HepG2 (cell line): ENCODE data around the gene MRGPRF. TPM values are rescaled to one million over a fixed set of nuclear protein-coding genes. Genes with fewer than 3 reads are reported as not detected.

Experiments
- AFF4 ChIP-seq: sonication (generic); formaldehyde crosslinking; IDR thresholded peaks from 2 replicates; pipeline ENCODE4 v1.4.0; 2020; ENCODE audit warnings: missing genetic modification reagents
- ARID5B ChIP-seq: IDR thresholded peaks from 2 replicates; pipeline ENCODE4 v1.4.0; 2020; ENCODE audit warnings: mild to moderate bottlenecking, missing genetic modification reagents
- BORCS8-MEF2B ChIP-seq: sonication (generic); formaldehyde crosslinking; IDR thresholded peaks from 2 replicates; pipeline ENCODE4 v1.8.0; 2022; ENCODE audit warnings: mild to moderate bottlenecking, missing genetic modification reagents
- FOXK2 ChIP-seq: fragments of 450-650 bp; IDR thresholded peaks from 2 replicates; pipeline ENCODE4 v1.6.1; 2016
- GMEB1 ChIP-seq: sonication (generic); formaldehyde crosslinking; IDR thresholded peaks from 2 replicates; pipeline ENCODE4 v1.5.1; 2020; ENCODE audit warnings: missing genetic modification reagents, mild to moderate bottlenecking, borderline replicate concordance
- HOXA3 ChIP-seq: sonication (generic); formaldehyde crosslinking; IDR thresholded peaks from 2 replicates; pipeline ENCODE4 v1.5.0; 2020; ENCODE audit warnings: missing genetic modification reagents
- SAP130 ChIP-seq: IDR thresholded peaks from 2 replicates; pipeline ENCODE4 v1.6.1; 2016; ENCODE audit warnings: low read depth
- TBX2 ChIP-seq: sonication (generic); formaldehyde crosslinking; IDR thresholded peaks from 2 replicates; pipeline ENCODE4 v1.5.0; 2020; ENCODE audit warnings: missing genetic modification reagents, mild to moderate bottlenecking, borderline replicate concordance
- ZNF260 ChIP-seq: sonication (generic); formaldehyde crosslinking; IDR thresholded peaks from 2 replicates; pipeline ENCODE4 v1.4.0; 2020; ENCODE audit warnings: missing genetic modification reagents, low read depth, mild to moderate bottlenecking, borderline replicate concordance
- ZNF383 ChIP-seq: sonication (generic); formaldehyde crosslinking; IDR thresholded peaks from 2 replicates; pipeline ENCODE4 v1.4.0; 2020; ENCODE audit warnings: missing genetic modification reagents, mild to moderate bottlenecking, borderline replicate concordance
- ZNF563 ChIP-seq: sonication (generic); formaldehyde crosslinking; IDR thresholded peaks from 2 replicates; pipeline ENCODE4 v1.8.0; 2022; ENCODE audit warnings: mild to moderate bottlenecking, moderate library complexity, missing genetic modification reagents
- polyA plus RNA-seq, 8 experiments: library from polyadenylated mRNA; depleted of rRNA in 3 of 8; stranded (reverse) in 7 of 8; unstranded in 1 of 8; fragments of >200 nt; fragmentation: Illumina TruSeq in 4 of 8; extraction: Trizol in 4 of 8; gene quantifications; 2 replicates each; pipeline versions ENCODE4 v1.2.1 to v1.2.3, GENCODE V29; 2011 to 2016; ENCODE audit warnings: low read depth in 4 of 8, missing spikeins in 1 of 8, mixed read lengths in 1 of 8; ENCODE audit not compliant: insufficient read depth in 1 of 8
- total RNA-seq, 5 experiments: library from RNA; depleted of rRNA; stranded (reverse); fragments of >200 nt; fragmentation: Illumina TruSeq; extraction: Trizol; gene quantifications; 2 replicates each; pipeline ENCODE4 v1.2.3, GENCODE V29; 2016; ENCODE audit warnings: low read depth in 1 of 5
- TF ChIP-seq, protein P1 (sequence below): sonication (generic); formaldehyde crosslinking; IDR thresholded peaks from 2 replicates; pipeline ENCODE4 v1.5.0; 2020; ENCODE audit warnings: mild to moderate bottlenecking, missing genetic modification reagents
- TF ChIP-seq, protein P2 (sequence below): sonication (generic); formaldehyde crosslinking; conservative IDR thresholded peaks from 2 replicates; pipeline ENCODE4 v1.8.1; 2023; ENCODE audit warnings: missing genetic modification reagents
- TF ChIP-seq, protein P3 (sequence below): fragments of 450-650 bp; IDR thresholded peaks from 2 replicates; pipeline ENCODE4 v1.6.1; 2017

Gene MRGPRF
- total and polyA plus RNA-seq, 2 of the 13 experiments (the other 11 are each of a cell fraction or from before 2014, with no cell fraction given), result not detected

GRCh38 chr11:69007975-69008381 lies 5.1 kb downstream of the MRGPRF start (continued):
- TF ChIP-seq, protein P1, sequence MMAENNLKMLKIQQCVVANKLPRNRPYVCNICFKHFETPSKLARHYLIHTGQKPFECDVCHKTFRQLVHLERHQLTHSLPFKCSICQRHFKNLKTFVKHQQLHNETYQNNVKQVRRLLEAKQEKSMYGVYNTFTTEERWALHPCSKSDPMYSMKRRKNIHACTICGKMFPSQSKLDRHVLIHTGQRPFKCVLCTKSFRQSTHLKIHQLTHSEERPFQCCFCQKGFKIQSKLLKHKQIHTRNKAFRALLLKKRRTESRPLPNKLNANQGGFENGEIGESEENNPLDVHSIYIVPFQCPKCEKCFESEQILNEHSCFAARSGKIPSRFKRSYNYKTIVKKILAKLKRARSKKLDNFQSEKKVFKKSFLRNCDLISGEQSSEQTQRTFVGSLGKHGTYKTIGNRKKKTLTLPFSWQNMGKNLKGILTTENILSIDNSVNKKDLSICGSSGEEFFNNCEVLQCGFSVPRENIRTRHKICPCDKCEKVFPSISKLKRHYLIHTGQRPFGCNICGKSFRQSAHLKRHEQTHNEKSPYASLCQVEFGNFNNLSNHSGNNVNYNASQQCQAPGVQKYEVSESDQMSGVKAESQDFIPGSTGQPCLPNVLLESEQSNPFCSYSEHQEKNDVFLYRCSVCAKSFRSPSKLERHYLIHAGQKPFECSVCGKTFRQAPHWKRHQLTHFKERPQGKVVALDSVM (CRISPR knock-in tag), result no peak
- TF ChIP-seq AFF4 (CRISPR knock-in tag), result no peak
- TF ChIP-seq, protein P2, sequence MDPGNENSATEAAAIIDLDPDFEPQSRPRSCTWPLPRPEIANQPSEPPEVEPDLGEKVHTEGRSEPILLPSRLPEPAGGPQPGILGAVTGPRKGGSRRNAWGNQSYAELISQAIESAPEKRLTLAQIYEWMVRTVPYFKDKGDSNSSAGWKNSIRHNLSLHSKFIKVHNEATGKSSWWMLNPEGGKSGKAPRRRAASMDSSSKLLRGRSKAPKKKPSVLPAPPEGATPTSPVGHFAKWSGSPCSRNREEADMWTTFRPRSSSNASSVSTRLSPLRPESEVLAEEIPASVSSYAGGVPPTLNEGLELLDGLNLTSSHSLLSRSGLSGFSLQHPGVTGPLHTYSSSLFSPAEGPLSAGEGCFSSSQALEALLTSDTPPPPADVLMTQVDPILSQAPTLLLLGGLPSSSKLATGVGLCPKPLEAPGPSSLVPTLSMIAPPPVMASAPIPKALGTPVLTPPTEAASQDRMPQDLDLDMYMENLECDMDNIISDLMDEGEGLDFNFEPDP (CRISPR knock-in tag), result no peak
- TF ChIP-seq ZNF383, result no peak
- TF ChIP-seq SAP130 (CRISPR knock-in tag), result peak; percentile 43; the same call in 1 of the 2 replicates
- TF ChIP-seq, protein P3, sequence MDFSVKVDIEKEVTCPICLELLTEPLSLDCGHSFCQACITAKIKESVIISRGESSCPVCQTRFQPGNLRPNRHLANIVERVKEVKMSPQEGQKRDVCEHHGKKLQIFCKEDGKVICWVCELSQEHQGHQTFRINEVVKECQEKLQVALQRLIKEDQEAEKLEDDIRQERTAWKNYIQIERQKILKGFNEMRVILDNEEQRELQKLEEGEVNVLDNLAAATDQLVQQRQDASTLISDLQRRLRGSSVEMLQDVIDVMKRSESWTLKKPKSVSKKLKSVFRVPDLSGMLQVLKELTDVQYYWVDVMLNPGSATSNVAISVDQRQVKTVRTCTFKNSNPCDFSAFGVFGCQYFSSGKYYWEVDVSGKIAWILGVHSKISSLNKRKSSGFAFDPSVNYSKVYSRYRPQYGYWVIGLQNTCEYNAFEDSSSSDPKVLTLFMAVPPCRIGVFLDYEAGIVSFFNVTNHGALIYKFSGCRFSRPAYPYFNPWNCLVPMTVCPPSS, result no peak
- TF ChIP-seq FOXK2, result no peak
- no peak for TF ChIP-seq BORCS8-MEF2B
- no peak for TF ChIP-seq ZNF563 (CRISPR knock-in tag)
- no peak for TF ChIP-seq HOXA3 (CRISPR knock-in tag)
- TF ChIP-seq ZNF260 (CRISPR knock-in tag), result no peak
- TF ChIP-seq TBX2 (CRISPR knock-in tag), result no peak
- 0 out of 2 replicates have a peak, but pooled peaks have one; percentile 35 for TF ChIP-seq GMEB1
- no peak for TF ChIP-seq ARID5B
